ENCODE data around the gene SNTA1. TPM values are rescaled to one million over a fixed set of nuclear protein-coding genes. Genes with fewer than 3 reads are reported as not detected.

The SNTA1 gene
- total and polyA plus RNA-seq, 9 of the 15 experiments (the other 6 are each of a cell fraction or from before 2014, with no cell fraction given), result 1.2 to 40.8 (median 20.3) TPM

DNA sequence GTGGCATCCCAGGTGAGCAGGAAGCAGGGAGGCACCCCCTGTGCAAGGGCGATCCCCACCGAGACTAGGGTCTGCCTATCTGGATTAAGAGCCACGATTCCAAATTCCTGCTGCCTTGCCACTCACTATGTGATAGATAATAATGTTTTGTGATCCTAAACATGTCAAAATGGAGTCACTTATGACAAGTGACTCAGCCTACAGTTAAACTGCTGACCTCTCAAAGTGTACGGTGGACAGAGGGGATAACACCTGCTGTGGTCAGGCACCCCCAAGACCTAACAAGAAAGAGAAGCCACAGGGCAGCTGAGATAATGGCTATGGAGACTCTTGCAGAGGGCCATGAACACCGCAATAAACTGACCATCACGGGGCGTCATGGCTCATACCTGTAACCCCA is 16.0 kb upstream of the SNTA1 start (continued):
- TF ChIP-seq NR2C2 (CRISPR knock-in tag; IDR thresholded peaks at IDR 0.05) (no peak), NR2C2 (tag; IDR thresholded peaks at IDR 0.05) (no peak), MCM7 (IDR thresholded peaks at IDR 0.05) (no peak), ZNF197 (CRISPR knock-in tag; IDR thresholded peaks at IDR 0.05; ENCODE audit: low read depth) (no peak), MAFG (tag; conservative IDR thresholded peaks at IDR 0.05) (0 out of 2 replicates have a peak, but pooled peaks have one; percentile 20), ZNF589 (CRISPR knock-in tag; IDR thresholded peaks at IDR 0.05; ENCODE audit: low read depth) (peak; percentile 80; the same call in 1 of the 2 replicates), SRSF3 (IDR thresholded peaks at IDR 0.05; ENCODE audit: insufficient read depth, low read length) (no peak), ZBTB17 (CRISPR knock-in tag; IDR thresholded peaks at IDR 0.05) (peak; percentile 62; the same call in 1 of the 2 replicates), PHF20 (IDR thresholded peaks at IDR 0.05; ENCODE audit: partially characterized antibody) (no peak), KDM1A (IDR thresholded peaks at IDR 0.05) (0 out of 4 replicates have a peak, but pooled peaks of 1 of the 2 experiments have one; percentile 7), ZNF586 (CRISPR knock-in tag; conservative IDR thresholded peaks at IDR 0.05) (no peak), TAF1 (IDR thresholded peaks at IDR 0.05; ENCODE audit: control insufficient read depth, extremely low read depth, insufficient read depth, low read length, severe bottlenecking) (no peak), GTF2E2 (tag; IDR thresholded peaks at IDR 0.05) (no peak), PTRF (tag; IDR thresholded peaks at IDR 0.05) (peak; percentile 77), ZNF780A (CRISPR knock-in tag; IDR thresholded peaks at IDR 0.05) (no peak), KAT7 (CRISPR knock-in tag; IDR thresholded peaks at IDR 0.05; ENCODE audit: borderline replicate concordance) (no peak), ZSCAN32 (CRISPR knock-in tag; IDR thresholded peaks at IDR 0.05) (no peak), YY1 (IDR thresholded peaks at IDR 0.05; ENCODE audit: borderline replicate concordance in 1 of 3, control insufficient read depth in 1 of 3, extremely low read depth in 1 of 3, insufficient read depth in 3 of 3, insufficient read length in 1 of 3, insufficient replicate concordance in 2 of 3, low read depth in 1 of 3, low read length in 2 of 3) (no peak), ZNF445 (CRISPR knock-in tag; IDR thresholded peaks at IDR 0.05; ENCODE audit: low read depth) (no peak)
- TF ChIP-seq, protein P1, sequence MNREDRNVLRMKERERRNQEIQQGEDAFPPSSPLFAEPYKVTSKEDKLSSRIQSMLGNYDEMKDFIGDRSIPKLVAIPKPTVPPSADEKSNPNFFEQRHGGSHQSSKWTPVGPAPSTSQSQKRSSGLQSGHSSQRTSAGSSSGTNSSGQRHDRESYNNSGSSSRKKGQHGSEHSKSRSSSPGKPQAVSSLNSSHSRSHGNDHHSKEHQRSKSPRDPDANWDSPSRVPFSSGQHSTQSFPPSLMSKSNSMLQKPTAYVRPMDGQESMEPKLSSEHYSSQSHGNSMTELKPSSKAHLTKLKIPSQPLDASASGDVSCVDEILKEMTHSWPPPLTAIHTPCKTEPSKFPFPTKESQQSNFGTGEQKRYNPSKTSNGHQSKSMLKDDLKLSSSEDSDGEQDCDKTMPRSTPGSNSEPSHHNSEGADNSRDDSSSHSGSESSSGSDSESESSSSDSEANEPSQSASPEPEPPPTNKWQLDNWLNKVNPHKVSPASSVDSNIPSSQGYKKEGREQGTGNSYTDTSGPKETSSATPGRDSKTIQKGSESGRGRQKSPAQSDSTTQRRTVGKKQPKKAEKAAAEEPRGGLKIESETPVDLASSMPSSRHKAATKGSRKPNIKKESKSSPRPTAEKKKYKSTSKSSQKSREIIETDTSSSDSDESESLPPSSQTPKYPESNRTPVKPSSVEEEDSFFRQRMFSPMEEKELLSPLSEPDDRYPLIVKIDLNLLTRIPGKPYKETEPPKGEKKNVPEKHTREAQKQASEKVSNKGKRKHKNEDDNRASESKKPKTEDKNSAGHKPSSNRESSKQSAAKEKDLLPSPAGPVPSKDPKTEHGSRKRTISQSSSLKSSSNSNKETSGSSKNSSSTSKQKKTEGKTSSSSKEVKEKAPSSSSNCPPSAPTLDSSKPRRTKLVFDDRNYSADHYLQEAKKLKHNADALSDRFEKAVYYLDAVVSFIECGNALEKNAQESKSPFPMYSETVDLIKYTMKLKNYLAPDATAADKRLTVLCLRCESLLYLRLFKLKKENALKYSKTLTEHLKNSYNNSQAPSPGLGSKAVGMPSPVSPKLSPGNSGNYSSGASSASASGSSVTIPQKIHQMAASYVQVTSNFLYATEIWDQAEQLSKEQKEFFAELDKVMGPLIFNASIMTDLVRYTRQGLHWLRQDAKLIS (CRISPR knock-in tag; IDR thresholded peaks at IDR 0.05), result no peak
- TF ChIP-seq, protein P2, sequence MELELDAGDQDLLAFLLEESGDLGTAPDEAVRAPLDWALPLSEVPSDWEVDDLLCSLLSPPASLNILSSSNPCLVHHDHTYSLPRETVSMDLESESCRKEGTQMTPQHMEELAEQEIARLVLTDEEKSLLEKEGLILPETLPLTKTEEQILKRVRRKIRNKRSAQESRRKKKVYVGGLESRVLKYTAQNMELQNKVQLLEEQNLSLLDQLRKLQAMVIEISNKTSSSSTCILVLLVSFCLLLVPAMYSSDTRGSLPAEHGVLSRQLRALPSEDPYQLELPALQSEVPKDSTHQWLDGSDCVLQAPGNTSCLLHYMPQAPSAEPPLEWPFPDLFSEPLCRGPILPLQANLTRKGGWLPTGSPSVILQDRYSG (tag; conservative IDR thresholded peaks at IDR 0.05; ENCODE audit: low read depth), result peak; percentile 90
- TF ChIP-seq, protein P3, sequence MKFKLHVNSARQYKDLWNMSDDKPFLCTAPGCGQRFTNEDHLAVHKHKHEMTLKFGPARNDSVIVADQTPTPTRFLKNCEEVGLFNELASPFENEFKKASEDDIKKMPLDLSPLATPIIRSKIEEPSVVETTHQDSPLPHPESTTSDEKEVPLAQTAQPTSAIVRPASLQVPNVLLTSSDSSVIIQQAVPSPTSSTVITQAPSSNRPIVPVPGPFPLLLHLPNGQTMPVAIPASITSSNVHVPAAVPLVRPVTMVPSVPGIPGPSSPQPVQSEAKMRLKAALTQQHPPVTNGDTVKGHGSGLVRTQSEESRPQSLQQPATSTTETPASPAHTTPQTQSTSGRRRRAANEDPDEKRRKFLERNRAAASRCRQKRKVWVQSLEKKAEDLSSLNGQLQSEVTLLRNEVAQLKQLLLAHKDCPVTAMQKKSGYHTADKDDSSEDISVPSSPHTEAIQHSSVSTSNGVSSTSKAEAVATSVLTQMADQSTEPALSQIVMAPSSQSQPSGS (CRISPR knock-in tag; IDR thresholded peaks at IDR 0.05), result no peak
